Fibroblast of lung (primary cell): ENCODE data around the gene STK32B. TPM values are rescaled to one million over a fixed set of nuclear protein-coding genes. Genes with fewer than 3 reads are reported as not detected.

Source experiments
- DNase-seq, 2 donors: peaks; one replicate each; pipeline versions ENCODE4 v3.0.0 to v3.0.0-alpha.2; 2010; ENCODE audit warnings: low read depth in 2 of 2
- H2AFZ ChIP-seq: 2 replicates; pipeline ENCODE4 v1.5.1; 2012; ENCODE audit warnings: low read length, control low read depth, inconsistent platforms
- H3K27ac ChIP-seq: 2 replicates; pipeline ENCODE4 v1.5.1; 2011; ENCODE audit warnings: low read length, control low read depth; ENCODE audit not compliant: insufficient read depth
- H3K27me3 ChIP-seq: 2 replicates; pipeline ENCODE4 v1.5.1; 2011; ENCODE audit warnings: mild to moderate bottlenecking, low read length; ENCODE audit not compliant: control insufficient read depth, insufficient read depth
- H3K36me3 ChIP-seq: 2 replicates; pipeline ENCODE4 v1.5.1; 2011; ENCODE audit warnings: low read length; ENCODE audit not compliant: control insufficient read depth, insufficient read depth
- H3K4me1 ChIP-seq: 2 replicates; pipeline ENCODE4 v1.5.1; 2011; ENCODE audit warnings: low read length; ENCODE audit not compliant: control insufficient read depth, insufficient read depth; ENCODE audit errors: extremely low read depth
- H3K4me2 ChIP-seq: 2 replicates; pipeline ENCODE4 v1.5.1; 2011; ENCODE audit warnings: low read length, control low read depth; ENCODE audit not compliant: insufficient read depth; ENCODE audit errors: extremely low read depth
- H3K4me3 ChIP-seq, 4 experiments: fragments of 200-600 bp in 1 of 4; sonication (generic) in 1 of 4; replicated peaks in 1 of 4; 2 replicates each; pipeline ENCODE4 v1.5.1; 2011 to 2016; ENCODE audit warnings: low read length in 4 of 4, low read depth in 3 of 4, mild to moderate bottlenecking in 3 of 4, control low read depth in 2 of 4, inconsistent platforms in 1 of 4, mixed read lengths in 1 of 4; ENCODE audit not compliant: insufficient read depth in 1 of 4; ENCODE audit errors: control extremely low read depth in 1 of 4
- H3K79me2 ChIP-seq: 2 replicates; pipeline ENCODE4 v1.5.1; 2012; ENCODE audit warnings: mild to moderate bottlenecking, low read length, inconsistent platforms; ENCODE audit not compliant: control insufficient read depth, insufficient read depth
- H3K9ac ChIP-seq: 2 replicates; pipeline ENCODE4 v1.5.1; 2011; ENCODE audit warnings: mild to moderate bottlenecking, low read length, control low read depth; ENCODE audit not compliant: insufficient read depth
- H3K9me3 ChIP-seq: 2 replicates; pipeline ENCODE4 v1.5.1; 2012; ENCODE audit warnings: low read depth, low read length; ENCODE audit not compliant: control insufficient read depth, insufficient read depth
- H4K20me1 ChIP-seq: 2 replicates; pipeline ENCODE4 v1.5.1; 2011; ENCODE audit warnings: low read length; ENCODE audit not compliant: control insufficient read depth, insufficient read depth; ENCODE audit errors: extremely low read depth
- CTCF ChIP-seq, 2 donors: IDR thresholded peaks in 1 of 2; conservative IDR thresholded peaks in 1 of 2; 1 replicate in 1 of 2; 2 replicates in 1 of 2; pipeline ENCODE4 v1.5.1; 2011 to 2012; ENCODE audit warnings: low read length in 2 of 2, control low read depth in 1 of 2, inconsistent platforms in 1 of 2, low read depth in 1 of 2, mild to moderate bottlenecking in 1 of 2
- EZH2 ChIP-seq: IDR thresholded peaks from 2 replicates; pipeline ENCODE4 v1.5.1; 2012; ENCODE audit warnings: low read length, control low read depth, mild to moderate bottlenecking; ENCODE audit errors: missing control alignments
- polyA plus RNA-seq, 2 donors: library from polyadenylated mRNA; depleted of rRNA in 1 of 2; stranded (reverse) in 1 of 2; unstranded in 1 of 2; fragments of >200 nt; gene quantifications; 2 replicates each; pipeline ENCODE4 v1.2.1, GENCODE V29; 2011 to 2012; ENCODE audit warnings: missing spikeins in 1 of 2
- total RNA-seq: library from RNA; depleted of rRNA; stranded (reverse); fragments of >200 nt; gene quantifications from 2 replicates; pipeline ENCODE4 v1.2.1, GENCODE V29; 2014

Gene STK32B
- total and polyA plus RNA-seq, 2 donors (not counting 1 experiment from before 2014, with no cell fraction given): 0.50 to 1.4 TPM

- no peak overlapping the region for H3K4me2 ChIP-seq
- no peak overlapping the region for H3K9ac ChIP-seq
- TF ChIP-seq EZH2: no peak
- no peak for TF ChIP-seq CTCF (conservative IDR thresholded peaks at IDR 0.05 in 1 of 2, IDR thresholded peaks at IDR 0.05 in 1 of 2; ENCODE audit: low read depth in 1 of 2, low read length in 2 of 2)
Measured at GRCh38 chr4:5032813-5033212, 18.5 kb upstream of the STK32B start.

GRCh38 chr4:5033281-5033841 is 17.9 kb upstream of the STK32B start:
- Histone ChIP-seq H3K9me3 (no peaks in the 10 kb centered on the region), H3K4me1 (peaks cover 11% of the 10 kb centered on the region), H3K9ac (no peak overlapping the region), H3K27me3 (no peaks in the 10 kb centered on the region), H4K20me1 (no peaks in the 10 kb centered on the region), H3K79me2 (no peaks in the 10 kb centered on the region), H3K27ac (no peak overlapping the region), H2AFZ (peak overlapping the region; percentile 33), H3K4me2 (no peak overlapping the region), H3K36me3 (no peaks in the 10 kb centered on the region), H3K4me3 (no peak overlapping the region)
- no peak for TF ChIP-seq CTCF (conservative IDR thresholded peaks at IDR 0.05 in 1 of 2, IDR thresholded peaks at IDR 0.05 in 1 of 2; ENCODE audit: low read depth in 1 of 2, low read length in 2 of 2)
- no peak for TF ChIP-seq EZH2
- peak in 1 of 2 donors; percentile 41 for DNase-seq

More at GRCh38 chr4:5032813-5033212, 18.5 kb upstream of the STK32B start:
- H3K36me3 ChIP-seq: no peaks in the 10 kb centered on the region
- peaks cover 7% of the 10 kb centered on the region for H3K4me1 ChIP-seq
- DNase-seq: no peak
- no peaks in the 10 kb centered on the region for H4K20me1 ChIP-seq
- no peaks in the 10 kb centered on the region for H3K27me3 ChIP-seq
- no peak overlapping the region for H3K27ac ChIP-seq
- no peak overlapping the region for H2AFZ ChIP-seq
- H3K9me3 ChIP-seq: no peaks in the 10 kb centered on the region
- no peaks in the 10 kb centered on the region for H3K79me2 ChIP-seq
- no peak overlapping the region for H3K4me3 ChIP-seq

GRCh38 chr4:5034206-5034605 is 17.1 kb upstream of the STK32B start:
- Histone ChIP-seq H3K36me3 (no peaks in the 10 kb centered on the region), H3K79me2 (no peaks in the 10 kb centered on the region), H3K4me1 (peaks cover 12% of the 10 kb centered on the region), H3K9ac (no peak overlapping the region), H3K27ac (no peak overlapping the region), H3K9me3 (no peaks in the 10 kb centered on the region), H3K27me3 (no peaks in the 10 kb centered on the region), H3K4me2 (peak overlapping the region; percentile 20), H4K20me1 (no peaks in the 10 kb centered on the region), H2AFZ (no peak overlapping the region), H3K4me3 (no peak overlapping the region)
- peak in 1 of 2 donors; percentile 32 for DNase-seq
- no peak for TF ChIP-seq EZH2
- no peak for TF ChIP-seq CTCF (conservative IDR thresholded peaks at IDR 0.05 in 1 of 2, IDR thresholded peaks at IDR 0.05 in 1 of 2; ENCODE audit: low read depth in 1 of 2, low read length in 2 of 2)
